K562 (cell line): ENCODE data around the gene ADAT3. TPM values are rescaled to one million over a fixed set of nuclear protein-coding genes. Genes with fewer than 3 reads are reported as not detected.

Experiments
- CBFA2T2 ChIP-seq: fragments of 450-650 bp; conservative IDR thresholded peaks from 2 replicates; pipeline ENCODE4 v1.6.1; 2017; ENCODE audit warnings: mild to moderate bottlenecking
- FIP1L1 ChIP-seq: fragments of 200-400 bp; formaldehyde crosslinking; IDR thresholded peaks from 2 replicates; pipeline ENCODE4 v1.6.1; 2018; ENCODE audit warnings: mild to moderate bottlenecking, low read depth, low read length; ENCODE audit not compliant: poor library complexity, severe bottlenecking
- KLF10 ChIP-seq: fragments of 250-450 bp; sonication (Bioruptor Pico); IDR thresholded peaks from 2 replicates; pipeline ENCODE4 v1.6.1; 2021; ENCODE audit warnings: matching md5 sums
- MTF1 ChIP-seq: fragments of 250-450 bp; sonication (Bioruptor Pico); IDR thresholded peaks from 2 replicates; pipeline ENCODE4 v1.9.0; 2021; ENCODE audit warnings: moderate library complexity, mild to moderate bottlenecking, inconsistent platforms, borderline replicate concordance
- MXD1 ChIP-seq: fragments of 250-450 bp; sonication (Bioruptor Pico); IDR thresholded peaks from 2 replicates; pipeline ENCODE4 v1.8.0; 2021; ENCODE audit warnings: borderline replicate concordance, mild to moderate bottlenecking, moderate library complexity; ENCODE audit not compliant: poor library complexity, severe bottlenecking
- MXI1 ChIP-seq: IDR thresholded peaks from 2 replicates; pipeline ENCODE4 v1.6.1; 2011; ENCODE audit warnings: low read depth, mild to moderate bottlenecking, improper control_type of control experiment, low read length
- PATZ1 ChIP-seq: fragments of 250-450 bp; sonication (Bioruptor Pico); IDR thresholded peaks from 2 replicates; pipeline ENCODE4 v1.5.0; 2020; ENCODE audit warnings: mild to moderate bottlenecking, borderline replicate concordance
- SMARCE1 ChIP-seq: fragments of 450-650 bp; IDR thresholded peaks from 2 replicates; pipeline ENCODE4 v1.7.1; 2016; ENCODE audit warnings: mild to moderate bottlenecking
- SRSF7 ChIP-seq: fragments of 200-400 bp; formaldehyde crosslinking; optimal IDR thresholded peaks from 2 replicates; pipeline ENCODE3; 2017; ENCODE audit warnings: mild to moderate bottlenecking, low read depth, low read length
- TCF7 ChIP-seq: sonication (generic); IDR thresholded peaks from 2 replicates; pipeline ENCODE4 v1.6.1; 2016; ENCODE audit warnings: antibody characterized with exemption, borderline replicate concordance
- ZBTB2 ChIP-seq: fragments of 450-650 bp; IDR thresholded peaks from 2 replicates; pipeline ENCODE4 v1.6.1; 2016; ENCODE audit warnings: antibody characterized with exemption
- ZC3H11A ChIP-seq: IDR thresholded peaks from 2 replicates; pipeline ENCODE4 v1.6.1; 2012; ENCODE audit warnings: low read depth, low read length, improper control_type of control experiment
- ZC3H8 ChIP-seq: fragments of 450-650 bp; IDR thresholded peaks from 2 replicates; pipeline ENCODE4 v1.6.1; 2017
- ZKSCAN1 ChIP-seq: fragments of 150-350 bp; IDR thresholded peaks from 2 replicates; pipeline ENCODE4 v1.6.1; 2016; ENCODE audit warnings: low read depth, low read length
- ZNF174 ChIP-seq: fragments of 250-450 bp; sonication (Bioruptor Pico); IDR thresholded peaks from 2 replicates; pipeline ENCODE4 v1.4.0; 2020; ENCODE audit warnings: mild to moderate bottlenecking
- ZNF518B ChIP-seq: fragments of 250-450 bp; sonication (Bioruptor Pico); IDR thresholded peaks from 2 replicates; pipeline ENCODE4 v1.5.0; 2021; ENCODE audit warnings: mild to moderate bottlenecking, moderate library complexity
- ZNF561 ChIP-seq: fragments of 450-650 bp; formaldehyde crosslinking; conservative IDR thresholded peaks from 2 replicates; pipeline ENCODE4 v1.4.0; 2020; ENCODE audit warnings: mild to moderate bottlenecking, moderate library complexity
- ZNF695 ChIP-seq: fragments of 450-650 bp; formaldehyde crosslinking; IDR thresholded peaks from 2 replicates; pipeline ENCODE4 v1.4.0; 2020; ENCODE audit warnings: mild to moderate bottlenecking, moderate library complexity
- ZNF740 ChIP-seq, 3 experiments: fragments of 200-800 bp in 1 of 3; sonication (Bioruptor generic) in 1 of 3; sonication (generic) in 1 of 3; formaldehyde crosslinking in 1 of 3; IDR thresholded peaks; 2 replicates each; pipeline versions ENCODE4 v1.6.1 to v1.8.0; 2016 to 2022; ENCODE audit warnings: mild to moderate bottlenecking in 2 of 3, missing compliant biosample characterization in 2 of 3, missing genetic modification characterization in 2 of 3, missing genetic modification reagents in 1 of 3
- polyA plus RNA-seq, 8 experiments: library from polyadenylated mRNA; depleted of rRNA in 4 of 8; stranded (reverse) in 5 of 8; unstranded in 3 of 8; fragments of >200 nt; fragmentation: Nextera tagmentation in 2 of 8; fragmentation: Illumina TruSeq in 1 of 8; extraction: Ambion mirVana in 2 of 8; extraction: Trizol in 1 of 8; gene quantifications; 2 replicates each; pipeline versions ENCODE4 v1.2.1 to v1.2.3, GENCODE V29; 2011 to 2014; ENCODE audit warnings: inconsistent platforms in 1 of 8, missing spikeins in 1 of 8
- total RNA-seq, 7 experiments: library from RNA; depleted of rRNA in 6 of 7; stranded (reverse); fragments of >200 nt in 6 of 7; fragmentation: Illumina TruSeq in 2 of 7; extraction: Trizol in 2 of 7; gene quantifications; 2 replicates each; pipeline versions ENCODE4 v1.2.1 to v1.2.3, GENCODE V29; 2011 to 2021; ENCODE audit warnings: low replicate concordance in 1 of 7

ADAT3 gene
- total and polyA plus RNA-seq, 9 of the 15 experiments (the other 6 are each of a cell fraction or from before 2014, with no cell fraction given), result 0.67 to 15.6 (median 7.8) TPM; not detected in 4

GRCh38 chr19:1905110-1905862, at the start of gene ADAT3, which contains the start of gene SCAMP4 (continued):
- no peak for TF ChIP-seq ZC3H8
- TF ChIP-seq MTF1 (CRISPR knock-in tag), result no peak
- TF ChIP-seq CBFA2T2, result peak; percentile 73
- no peak for TF ChIP-seq ZNF695 (CRISPR knock-in tag)
- peak; percentile 8; the same call in 1 of the 2 replicates for TF ChIP-seq TCF7
- TF ChIP-seq ZNF174 (CRISPR knock-in tag), result no peak
- TF ChIP-seq SRSF7, result no peak
- TF ChIP-seq ZNF561 (CRISPR knock-in tag), result no peak
- TF ChIP-seq ZNF740 (CRISPR knock-in tag; IDR thresholded peaks at IDR 0.05), result no peak
- TF ChIP-seq ZNF740 (tag; IDR thresholded peaks at IDR 0.05), result no peak
- TF ChIP-seq MXI1, result no peak
- TF ChIP-seq ZKSCAN1, result 0 out of 2 replicates have a peak, but pooled peaks have one; percentile 41
- no peak; the same call in 1 of the 2 replicates for TF ChIP-seq ZBTB2
- TF ChIP-seq SMARCE1, result no peak
- TF ChIP-seq KLF10, result no peak
- TF ChIP-seq ZNF518B (CRISPR knock-in tag), result no peak
- no peak for TF ChIP-seq ZC3H11A
- no peak for TF ChIP-seq MXD1 (CRISPR knock-in tag)
- peak; percentile 65 for TF ChIP-seq FIP1L1
- TF ChIP-seq PATZ1 (CRISPR knock-in tag), result no peak
